Uterus (tissue), 4 donors: ENCODE measurements around the gene FBLN1. TPM values are rescaled to one million over a fixed set of nuclear protein-coding genes. Genes with fewer than 3 reads are reported as not detected.

Experiments
- DNase-seq, 2 donors: peaks; one replicate each; pipeline ENCODE4 v3.0.0-alpha.2; 2019 to 2020
- H3K27ac ChIP-seq, 2 donors: fragments of 200-600 bp; sonication (generic); 1 replicate in 1 of 2; 2 replicates in 1 of 2; pipeline ENCODE4 v1.5.1; 2016 to 2018
- H3K27me3 ChIP-seq, 2 donors: fragments of 200-600 bp; sonication (generic); one replicate each; pipeline ENCODE4 v1.5.1; 2018 to 2019; ENCODE audit warnings: control low read depth in 1 of 2
- H3K36me3 ChIP-seq, 2 donors: fragments of 200-600 bp; sonication (generic); one replicate each; pipeline ENCODE4 v1.5.1; 2019; ENCODE audit warnings: control low read depth in 1 of 2
- H3K4me1 ChIP-seq, 2 donors: fragments of 200-600 bp; sonication (generic); one replicate each; pipeline ENCODE4 v1.5.1; 2018 to 2019; ENCODE audit warnings: control low read depth in 1 of 2
- H3K4me3 ChIP-seq, 2 donors: fragments of 200-600 bp; sonication (generic); 1 replicate in 1 of 2; 2 replicates in 1 of 2; pipeline ENCODE4 v1.5.1; 2018 to 2019; ENCODE audit warnings: mild to moderate bottlenecking in 1 of 2
- H3K9me3 ChIP-seq, 2 donors: fragments of 200-600 bp; sonication (generic); one replicate each; pipeline ENCODE4 v1.5.1; 2019; ENCODE audit warnings: control low read depth in 1 of 2
- CTCF ChIP-seq, 4 experiments: fragments of 200-600 bp in 2 of 4; fragments of 450-650 bp in 2 of 4; sonication (generic) in 2 of 4; IDR thresholded peaks; one replicate each; pipeline ENCODE4 v1.5.1; 2016 to 2019; ENCODE audit warnings: antibody characterized with exemption in 4 of 4, mild to moderate bottlenecking in 2 of 4, moderate library complexity in 1 of 4
- POLR2A ChIP-seq, 2 donors: fragments of 450-650 bp; IDR thresholded peaks; one replicate each; pipeline ENCODE4 v1.6.1; 2016; ENCODE audit warnings: antibody characterized with exemption in 2 of 2, mild to moderate bottlenecking in 1 of 2, moderate library complexity in 1 of 2
- intact Hi-C: fragments of 100-400 bp; cut with DNase I; formaldehyde crosslinking; loops from one replicate; pipeline ENCODE4 v1.15.1; 2023; ENCODE audit warnings: low total_unique reads
- total RNA-seq, 4 donors: library from RNA; depleted of rRNA in 3 of 4; stranded (reverse); fragments of >200 nt in 3 of 4; gene quantifications; one replicate each; pipeline versions ENCODE4 v1.1.0 to v1.2.4, GENCODE V29; 2014 to 2023
- donor health status: DM: yes; HTN: yes; CAD: no.

Gene FBLN1
- total RNA-seq, 4 donors from 2014 or later = 388 to 644 (median 479) TPM

GRCh38 chr22:45546333-45547015, 43.8 kb downstream of the FBLN1 start:
- Histone ChIP-seq H3K4me3 (no peak overlapping the region), H3K27me3 (no peaks in the 10 kb centered on the region), H3K36me3 (no peaks in the 10 kb centered on the region), H3K4me1 (peaks cover 0 to 14% of the 10 kb centered on the region in 2 donors), H3K27ac (peak overlapping the region in 1 of 2 donors; percentile 15), H3K9me3 (no peaks in the 10 kb centered on the region)
- no peak for DNase-seq
- TF ChIP-seq CTCF (IDR thresholded peaks at IDR 0.05) (no peak), POLR2A (IDR thresholded peaks at IDR 0.05) (no peak)
- intact Hi-C loops = no loop called here

DNA sequence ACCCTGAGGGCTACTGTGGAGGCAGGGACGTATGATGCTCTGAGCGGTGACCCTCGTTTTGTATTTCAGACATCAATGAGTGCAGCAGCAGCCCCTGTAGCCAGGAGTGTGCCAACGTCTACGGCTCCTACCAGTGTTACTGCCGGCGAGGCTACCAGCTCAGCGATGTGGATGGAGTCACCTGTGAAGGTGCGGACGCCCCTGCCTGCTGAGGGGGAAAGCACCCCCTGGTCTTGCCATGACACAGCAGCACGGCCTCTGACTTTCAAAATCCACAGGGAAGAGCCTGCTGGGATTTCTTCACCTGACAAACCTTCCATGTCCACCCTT, 44.3 kb downstream of the FBLN1 start:
- DNase-seq = no peak
- H3K27ac ChIP-seq = peak overlapping the region in 1 of 2 donors; percentile 15
- intact Hi-C loops = no loop called here
- H3K4me3 ChIP-seq = no peak overlapping the region
- no peaks in the 10 kb centered on the region for H3K27me3 ChIP-seq
- H3K9me3 ChIP-seq = no peaks in the 10 kb centered on the region
- peaks cover 0 to 18% of the 10 kb centered on the region in 2 donors for H3K4me1 ChIP-seq
- TF ChIP-seq POLR2A (IDR thresholded peaks at IDR 0.05) = no peak
- no peak for TF ChIP-seq CTCF (IDR thresholded peaks at IDR 0.05)
- H3K36me3 ChIP-seq = no peaks in the 10 kb centered on the region

GRCh38 chr22:45547731-45548130, 45.0 kb downstream of the FBLN1 start:
- H3K27me3 ChIP-seq = no peaks in the 10 kb centered on the region
- H3K4me3 ChIP-seq = no peak overlapping the region
- H3K9me3 ChIP-seq = no peaks in the 10 kb centered on the region
- H3K4me1 ChIP-seq = peaks cover under 1 to 19% of the 10 kb centered on the region in 2 donors
- H3K27ac ChIP-seq = peak overlapping the region in 1 of 2 donors; percentile 94
- DNase-seq = no peak
- no peaks in the 10 kb centered on the region for H3K36me3 ChIP-seq
- TF ChIP-seq CTCF (IDR thresholded peaks at IDR 0.05) = no peak
- no peak for TF ChIP-seq POLR2A (IDR thresholded peaks at IDR 0.05)
- intact Hi-C loops = no loop called here

GRCh38 chr22:45548247-45548840, 45.7 kb downstream of the FBLN1 start:
- H3K27me3 ChIP-seq = no peaks in the 10 kb centered on the region
- H3K4me3 ChIP-seq = no peak overlapping the region
- no peak for DNase-seq
- no peaks in the 10 kb centered on the region for H3K36me3 ChIP-seq
- TF ChIP-seq CTCF (IDR thresholded peaks at IDR 0.05) = no peak
- no peak for TF ChIP-seq POLR2A (IDR thresholded peaks at IDR 0.05)
- H3K27ac ChIP-seq = peak overlapping the region; percentile 88 to 94
- peaks cover 6 to 20% of the 10 kb centered on the region in 2 donors for H3K4me1 ChIP-seq
- intact Hi-C loops = no loop called here
- no peaks in the 10 kb centered on the region for H3K9me3 ChIP-seq

GRCh38 chr22:45548991-45549761, 46.5 kb downstream of the FBLN1 start:
- H3K36me3 ChIP-seq = no peaks in the 10 kb centered on the region
- no peaks in the 10 kb centered on the region for H3K9me3 ChIP-seq
- TF ChIP-seq CTCF (IDR thresholded peaks at IDR 0.05) = peak; percentile 36 to 47 (median 42)
- peak in 1 of 2 donors; percentile 25 for TF ChIP-seq POLR2A (IDR thresholded peaks at IDR 0.05)
- H3K27me3 ChIP-seq = no peaks in the 10 kb centered on the region
- peaks cover 9 to 24% of the 10 kb centered on the region in 2 donors for H3K4me1 ChIP-seq
- DNase-seq = peak; percentile 78 to 88
- intact Hi-C loops = no loop called here
- no peak overlapping the region for H3K4me3 ChIP-seq
- H3K27ac ChIP-seq = peak overlapping the region; percentile 88 to 94
